Suprapubic skin (tissue), 3 donors: ENCODE results near the gene PTPN14.
"Not testable (repeated sequence)": the region's sequence is repeated elsewhere in the genome, so short reads cannot be mapped to it uniquely, and the experiment has no call there.

Experiments
- POLR2A ChIP-seq, 2 donors: fragments of 450-650 bp; IDR thresholded peaks; one replicate each; pipeline ENCODE4 v1.6.1; 2017; ENCODE audit warnings: antibody characterized with exemption in 2 of 2, mild to moderate bottlenecking in 2 of 2, moderate library complexity in 2 of 2
- TF ChIP-seq, protein P1 (sequence below), 2 donors: fragments of 200-600 bp in 1 of 2; fragments of 450-650 bp in 1 of 2; sonication (generic) in 1 of 2; IDR thresholded peaks; one replicate each; pipeline ENCODE4 v1.5.1; 2016 to 2019; ENCODE audit warnings: antibody characterized with exemption in 2 of 2, mild to moderate bottlenecking in 1 of 2, moderate library complexity in 1 of 2

DNA sequence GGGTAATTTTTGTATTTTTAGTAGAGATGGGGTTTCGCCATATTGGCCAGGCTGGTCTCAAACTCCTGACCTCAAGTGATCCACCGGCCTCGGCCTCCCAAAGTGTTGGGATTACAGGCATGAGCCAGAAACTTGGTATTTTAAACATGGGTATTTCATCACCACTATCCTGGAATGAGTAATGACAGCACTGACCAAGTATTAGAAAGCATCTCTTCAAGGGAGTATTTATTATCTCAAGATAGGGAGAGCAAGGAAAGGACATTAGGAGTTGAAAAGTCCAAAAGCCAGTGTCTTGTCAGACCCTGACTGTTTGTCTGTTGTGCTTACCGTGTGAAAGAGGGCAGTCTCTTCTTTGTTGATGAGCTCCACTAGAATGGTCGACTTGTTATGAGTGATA, 156.8 kb downstream of the PTPN14 start:
- TF ChIP-seq, protein P1, sequence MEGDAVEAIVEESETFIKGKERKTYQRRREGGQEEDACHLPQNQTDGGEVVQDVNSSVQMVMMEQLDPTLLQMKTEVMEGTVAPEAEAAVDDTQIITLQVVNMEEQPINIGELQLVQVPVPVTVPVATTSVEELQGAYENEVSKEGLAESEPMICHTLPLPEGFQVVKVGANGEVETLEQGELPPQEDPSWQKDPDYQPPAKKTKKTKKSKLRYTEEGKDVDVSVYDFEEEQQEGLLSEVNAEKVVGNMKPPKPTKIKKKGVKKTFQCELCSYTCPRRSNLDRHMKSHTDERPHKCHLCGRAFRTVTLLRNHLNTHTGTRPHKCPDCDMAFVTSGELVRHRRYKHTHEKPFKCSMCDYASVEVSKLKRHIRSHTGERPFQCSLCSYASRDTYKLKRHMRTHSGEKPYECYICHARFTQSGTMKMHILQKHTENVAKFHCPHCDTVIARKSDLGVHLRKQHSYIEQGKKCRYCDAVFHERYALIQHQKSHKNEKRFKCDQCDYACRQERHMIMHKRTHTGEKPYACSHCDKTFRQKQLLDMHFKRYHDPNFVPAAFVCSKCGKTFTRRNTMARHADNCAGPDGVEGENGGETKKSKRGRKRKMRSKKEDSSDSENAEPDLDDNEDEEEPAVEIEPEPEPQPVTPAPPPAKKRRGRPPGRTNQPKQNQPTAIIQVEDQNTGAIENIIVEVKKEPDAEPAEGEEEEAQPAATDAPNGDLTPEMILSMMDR (IDR thresholded peaks at IDR 0.05) = not testable (repeated sequence)
- not testable (repeated sequence) for TF ChIP-seq POLR2A (IDR thresholded peaks at IDR 0.05)
